OCI-LY3 (cell line): ENCODE results near the gene MAMSTR.

Experiments
- CTCF ChIP-seq: fragments of 200-600, 300-600 bp; sonication (generic); IDR thresholded peaks from 2 replicates; pipeline ENCODE4 v1.5.1; 2014; ENCODE audit warnings: antibody characterized with exemption, low read length, low read depth
- EZH2phosphoT487 ChIP-seq: fragments of 200-600 bp; shearing (Covaris generic); IDR thresholded peaks from 2 replicates; pipeline ENCODE4 v1.6.1; 2018; ENCODE audit warnings: antibody characterized with exemption, mixed run types, low read depth

DNA sequence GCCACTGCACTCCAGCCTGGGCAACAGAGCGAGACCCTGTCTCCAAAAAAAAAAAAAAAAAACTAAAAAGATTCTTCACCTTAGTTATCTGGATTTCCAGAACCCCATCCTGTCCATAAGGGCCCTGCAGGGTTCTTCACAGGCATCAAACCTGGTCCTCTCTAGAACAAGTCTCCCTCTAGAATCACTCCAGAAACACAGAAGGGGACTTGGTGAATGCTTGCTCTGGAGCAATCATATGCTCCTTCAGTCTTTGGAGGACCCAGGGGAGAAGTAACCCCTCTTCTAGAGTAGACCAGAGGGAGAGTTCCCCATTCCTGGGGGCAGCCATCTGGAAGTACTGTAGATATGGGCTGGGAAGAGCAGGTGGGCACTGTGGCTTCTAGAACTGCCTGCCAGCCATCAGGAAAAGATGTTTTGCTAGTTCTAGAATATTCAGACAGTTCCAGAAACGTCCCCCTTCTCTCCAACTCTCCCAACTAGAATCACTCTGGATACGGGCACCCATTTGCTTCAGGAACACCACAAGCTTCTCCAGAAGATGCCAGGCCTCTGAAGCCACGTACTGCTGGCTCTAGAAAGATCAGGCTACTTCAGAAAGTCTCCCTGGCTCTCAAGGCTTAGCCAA is 30.2 kb upstream of the MAMSTR start:
- TF ChIP-seq CTCF (no peak), EZH2phosphoT487 (no peak)
